ENCODE data around the gene FAF2.

DNA sequence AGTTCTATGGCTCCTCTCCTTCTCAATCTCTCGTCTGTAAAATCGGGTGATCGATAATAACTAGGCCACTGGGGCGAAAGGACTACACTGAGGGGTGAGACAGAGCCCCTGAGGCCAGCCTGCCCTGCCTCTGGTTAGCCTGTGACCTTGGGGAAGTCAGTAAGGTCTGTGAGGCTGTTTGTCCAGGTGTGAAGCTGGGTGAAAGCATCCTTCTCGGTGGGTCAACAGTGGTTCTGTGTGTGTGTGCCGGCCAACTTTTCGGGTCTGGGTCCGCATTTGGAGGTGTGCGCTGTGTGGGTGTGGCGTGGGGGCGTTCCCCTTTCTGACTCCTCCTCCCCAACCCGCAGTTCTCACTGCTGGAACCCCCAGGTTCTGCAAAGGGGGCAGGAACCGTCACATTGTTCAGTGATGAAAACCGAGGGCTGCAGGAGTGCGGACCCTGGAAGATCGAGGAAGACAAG lies 94.0 kb downstream of the FAF2 start:
- TF ChIP-seq, protein P1, sequence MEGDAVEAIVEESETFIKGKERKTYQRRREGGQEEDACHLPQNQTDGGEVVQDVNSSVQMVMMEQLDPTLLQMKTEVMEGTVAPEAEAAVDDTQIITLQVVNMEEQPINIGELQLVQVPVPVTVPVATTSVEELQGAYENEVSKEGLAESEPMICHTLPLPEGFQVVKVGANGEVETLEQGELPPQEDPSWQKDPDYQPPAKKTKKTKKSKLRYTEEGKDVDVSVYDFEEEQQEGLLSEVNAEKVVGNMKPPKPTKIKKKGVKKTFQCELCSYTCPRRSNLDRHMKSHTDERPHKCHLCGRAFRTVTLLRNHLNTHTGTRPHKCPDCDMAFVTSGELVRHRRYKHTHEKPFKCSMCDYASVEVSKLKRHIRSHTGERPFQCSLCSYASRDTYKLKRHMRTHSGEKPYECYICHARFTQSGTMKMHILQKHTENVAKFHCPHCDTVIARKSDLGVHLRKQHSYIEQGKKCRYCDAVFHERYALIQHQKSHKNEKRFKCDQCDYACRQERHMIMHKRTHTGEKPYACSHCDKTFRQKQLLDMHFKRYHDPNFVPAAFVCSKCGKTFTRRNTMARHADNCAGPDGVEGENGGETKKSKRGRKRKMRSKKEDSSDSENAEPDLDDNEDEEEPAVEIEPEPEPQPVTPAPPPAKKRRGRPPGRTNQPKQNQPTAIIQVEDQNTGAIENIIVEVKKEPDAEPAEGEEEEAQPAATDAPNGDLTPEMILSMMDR (IDR thresholded peaks at IDR 0.05), result no peak
- no peak for TF ChIP-seq MYBL2 (CRISPR knock-in tag; IDR thresholded peaks at IDR 0.05)
- no peak for TF ChIP-seq GTF2I (CRISPR knock-in tag; conservative IDR thresholded peaks at IDR 0.05)
- TF ChIP-seq, protein P2, sequence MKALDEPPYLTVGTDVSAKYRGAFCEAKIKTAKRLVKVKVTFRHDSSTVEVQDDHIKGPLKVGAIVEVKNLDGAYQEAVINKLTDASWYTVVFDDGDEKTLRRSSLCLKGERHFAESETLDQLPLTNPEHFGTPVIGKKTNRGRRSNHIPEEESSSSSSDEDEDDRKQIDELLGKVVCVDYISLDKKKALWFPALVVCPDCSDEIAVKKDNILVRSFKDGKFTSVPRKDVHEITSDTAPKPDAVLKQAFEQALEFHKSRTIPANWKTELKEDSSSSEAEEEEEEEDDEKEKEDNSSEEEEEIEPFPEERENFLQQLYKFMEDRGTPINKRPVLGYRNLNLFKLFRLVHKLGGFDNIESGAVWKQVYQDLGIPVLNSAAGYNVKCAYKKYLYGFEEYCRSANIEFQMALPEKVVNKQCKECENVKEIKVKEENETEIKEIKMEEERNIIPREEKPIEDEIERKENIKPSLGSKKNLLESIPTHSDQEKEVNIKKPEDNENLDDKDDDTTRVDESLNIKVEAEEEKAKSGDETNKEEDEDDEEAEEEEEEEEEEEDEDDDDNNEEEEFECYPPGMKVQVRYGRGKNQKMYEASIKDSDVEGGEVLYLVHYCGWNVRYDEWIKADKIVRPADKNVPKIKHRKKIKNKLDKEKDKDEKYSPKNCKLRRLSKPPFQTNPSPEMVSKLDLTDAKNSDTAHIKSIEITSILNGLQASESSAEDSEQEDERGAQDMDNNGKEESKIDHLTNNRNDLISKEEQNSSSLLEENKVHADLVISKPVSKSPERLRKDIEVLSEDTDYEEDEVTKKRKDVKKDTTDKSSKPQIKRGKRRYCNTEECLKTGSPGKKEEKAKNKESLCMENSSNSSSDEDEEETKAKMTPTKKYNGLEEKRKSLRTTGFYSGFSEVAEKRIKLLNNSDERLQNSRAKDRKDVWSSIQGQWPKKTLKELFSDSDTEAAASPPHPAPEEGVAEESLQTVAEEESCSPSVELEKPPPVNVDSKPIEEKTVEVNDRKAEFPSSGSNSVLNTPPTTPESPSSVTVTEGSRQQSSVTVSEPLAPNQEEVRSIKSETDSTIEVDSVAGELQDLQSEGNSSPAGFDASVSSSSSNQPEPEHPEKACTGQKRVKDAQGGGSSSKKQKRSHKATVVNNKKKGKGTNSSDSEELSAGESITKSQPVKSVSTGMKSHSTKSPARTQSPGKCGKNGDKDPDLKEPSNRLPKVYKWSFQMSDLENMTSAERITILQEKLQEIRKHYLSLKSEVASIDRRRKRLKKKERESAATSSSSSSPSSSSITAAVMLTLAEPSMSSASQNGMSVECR (CRISPR knock-in tag; IDR thresholded peaks at IDR 0.05; ENCODE audit: borderline replicate concordance), result 0 out of 2 replicates have a peak, but pooled peaks have one; percentile 43
- TF ChIP-seq ZNF317 (CRISPR knock-in tag; IDR thresholded peaks at IDR 0.05; ENCODE audit: borderline replicate concordance, low read depth), result no peak
- no peak for TF ChIP-seq TP53 (CRISPR knock-in tag; IDR thresholded peaks at IDR 0.05)
- TF ChIP-seq, protein P3, sequence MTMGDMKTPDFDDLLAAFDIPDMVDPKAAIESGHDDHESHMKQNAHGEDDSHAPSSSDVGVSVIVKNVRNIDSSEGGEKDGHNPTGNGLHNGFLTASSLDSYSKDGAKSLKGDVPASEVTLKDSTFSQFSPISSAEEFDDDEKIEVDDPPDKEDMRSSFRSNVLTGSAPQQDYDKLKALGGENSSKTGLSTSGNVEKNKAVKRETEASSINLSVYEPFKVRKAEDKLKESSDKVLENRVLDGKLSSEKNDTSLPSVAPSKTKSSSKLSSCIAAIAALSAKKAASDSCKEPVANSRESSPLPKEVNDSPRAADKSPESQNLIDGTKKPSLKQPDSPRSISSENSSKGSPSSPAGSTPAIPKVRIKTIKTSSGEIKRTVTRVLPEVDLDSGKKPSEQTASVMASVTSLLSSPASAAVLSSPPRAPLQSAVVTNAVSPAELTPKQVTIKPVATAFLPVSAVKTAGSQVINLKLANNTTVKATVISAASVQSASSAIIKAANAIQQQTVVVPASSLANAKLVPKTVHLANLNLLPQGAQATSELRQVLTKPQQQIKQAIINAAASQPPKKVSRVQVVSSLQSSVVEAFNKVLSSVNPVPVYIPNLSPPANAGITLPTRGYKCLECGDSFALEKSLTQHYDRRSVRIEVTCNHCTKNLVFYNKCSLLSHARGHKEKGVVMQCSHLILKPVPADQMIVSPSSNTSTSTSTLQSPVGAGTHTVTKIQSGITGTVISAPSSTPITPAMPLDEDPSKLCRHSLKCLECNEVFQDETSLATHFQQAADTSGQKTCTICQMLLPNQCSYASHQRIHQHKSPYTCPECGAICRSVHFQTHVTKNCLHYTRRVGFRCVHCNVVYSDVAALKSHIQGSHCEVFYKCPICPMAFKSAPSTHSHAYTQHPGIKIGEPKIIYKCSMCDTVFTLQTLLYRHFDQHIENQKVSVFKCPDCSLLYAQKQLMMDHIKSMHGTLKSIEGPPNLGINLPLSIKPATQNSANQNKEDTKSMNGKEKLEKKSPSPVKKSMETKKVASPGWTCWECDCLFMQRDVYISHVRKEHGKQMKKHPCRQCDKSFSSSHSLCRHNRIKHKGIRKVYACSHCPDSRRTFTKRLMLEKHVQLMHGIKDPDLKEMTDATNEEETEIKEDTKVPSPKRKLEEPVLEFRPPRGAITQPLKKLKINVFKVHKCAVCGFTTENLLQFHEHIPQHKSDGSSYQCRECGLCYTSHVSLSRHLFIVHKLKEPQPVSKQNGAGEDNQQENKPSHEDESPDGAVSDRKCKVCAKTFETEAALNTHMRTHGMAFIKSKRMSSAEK (CRISPR knock-in tag; IDR thresholded peaks at IDR 0.05; ENCODE audit: borderline replicate concordance), result no peak
